HEK293 (cell line): ENCODE data around the gene PM20D1.

Source experiments
- CTCF ChIA-PET: fragments of 350-600 bp; formaldehyde crosslinking; extraction: SDS; loops from one replicate; lab custom pipeline; 2021; ENCODE audit warnings: antibody characterized with exemption; lab: Yijun Ruan, JAX
- POLR2A ChIA-PET: fragments of 300-600 bp; formaldehyde crosslinking; extraction: SDS; loops from one replicate; lab custom pipeline; 2020; ENCODE audit warnings: antibody characterized with exemption, inconsistent platforms; lab: Yijun Ruan, JAX
- H3K27ac ChIP-seq: fragments of 200-500 bp; sonication (Bioruptor generic); 2 replicates; pipeline ENCODE4 v1.5.1; 2014; ENCODE audit warnings: low read depth, low read length, control low read depth, inconsistent platforms; ENCODE audit errors: extremely low read depth
- H3K36me3 ChIP-seq, 2 experiments: fragments of 200-500 bp in 1 of 2; sonication (Bioruptor generic) in 1 of 2; 1 replicate in 1 of 2; 2 replicates in 1 of 2; pipeline ENCODE4 v1.5.1; 2014 to 2017; ENCODE audit warnings: inconsistent platforms in 2 of 2, low read length in 2 of 2; ENCODE audit not compliant: control insufficient read depth in 2 of 2, insufficient read depth in 1 of 2
- H3K4me1 ChIP-seq: fragments of 200-500 bp; sonication (Bioruptor generic); 2 replicates; pipeline ENCODE4 v1.5.1; 2014; ENCODE audit warnings: mild to moderate bottlenecking, low read length, inconsistent platforms; ENCODE audit not compliant: control insufficient read depth, insufficient read depth
- H3K4me3 ChIP-seq: 2 replicates; pipeline ENCODE4 v1.5.1; 2011; ENCODE audit warnings: low read depth, mild to moderate bottlenecking, control low read depth, low read length, moderate library complexity
- H3K9me3 ChIP-seq: fragments of 200-500 bp; sonication (Bioruptor generic); 2 replicates; pipeline ENCODE4 v1.5.1; 2014; ENCODE audit warnings: low read depth, low read length, inconsistent platforms; ENCODE audit not compliant: control insufficient read depth, insufficient read depth
- BCL6B ChIP-seq: fragments of 450-650 bp; formaldehyde crosslinking; IDR thresholded peaks from 2 replicates; pipeline ENCODE4 v1.5.1; 2017; ENCODE audit warnings: missing biosample characterization, missing genetic modification characterization
- PRDM4 ChIP-seq: fragments of 450-650 bp; formaldehyde crosslinking; IDR thresholded peaks from 2 replicates; pipeline ENCODE4 v1.5.1; 2017; ENCODE audit warnings: missing biosample characterization, missing genetic modification characterization
- REPIN1 ChIP-seq: fragments of 450-650 bp; formaldehyde crosslinking; IDR thresholded peaks from 2 replicates; pipeline ENCODE4 v1.5.1; 2017; ENCODE audit warnings: missing biosample characterization, missing genetic modification characterization, low read depth
- ZFP37 ChIP-seq: fragments of 450-650 bp; formaldehyde crosslinking; IDR thresholded peaks from 2 replicates; pipeline ENCODE4 v1.5.1; 2016; ENCODE audit warnings: missing biosample characterization, missing genetic modification characterization
- ZNF133 ChIP-seq: fragments of 450-650 bp; formaldehyde crosslinking; IDR thresholded peaks from 2 replicates; pipeline ENCODE4 v1.5.1; 2016; ENCODE audit warnings: missing biosample characterization, missing genetic modification characterization
- ZNF155 ChIP-seq: fragments of 450-650 bp; formaldehyde crosslinking; IDR thresholded peaks from 2 replicates; pipeline ENCODE4 v1.5.1; 2016; ENCODE audit warnings: missing biosample characterization, missing genetic modification characterization
- ZNF184 ChIP-seq: fragments of 450-650 bp; IDR thresholded peaks from 2 replicates; pipeline ENCODE4 v1.5.1; 2018; ENCODE audit warnings: missing biosample characterization, mild to moderate bottlenecking, missing genetic modification characterization
- ZNF221 ChIP-seq: fragments of 450-650 bp; formaldehyde crosslinking; IDR thresholded peaks from 2 replicates; pipeline ENCODE4 v1.5.1; 2017; ENCODE audit warnings: missing biosample characterization, missing genetic modification characterization, borderline replicate concordance
- ZNF223 ChIP-seq: fragments of 450-650 bp; formaldehyde crosslinking; IDR thresholded peaks from 2 replicates; pipeline ENCODE4 v1.5.1; 2016; ENCODE audit warnings: missing biosample characterization, missing genetic modification characterization
- ZNF280D ChIP-seq: fragments of 450-650 bp; formaldehyde crosslinking; IDR thresholded peaks from 2 replicates; pipeline ENCODE4 v1.5.1; 2016; ENCODE audit warnings: missing biosample characterization, missing genetic modification characterization
- ZNF473 ChIP-seq: fragments of 450-650 bp; formaldehyde crosslinking; IDR thresholded peaks from 2 replicates; pipeline ENCODE4 v1.5.1; 2017; ENCODE audit warnings: missing biosample characterization, missing genetic modification characterization
- ZNF544 ChIP-seq: fragments of 450-650 bp; formaldehyde crosslinking; IDR thresholded peaks from 2 replicates; pipeline ENCODE4 v1.5.0; 2017; ENCODE audit warnings: missing biosample characterization, missing genetic modification characterization
- ZNF701 ChIP-seq: fragments of 450-650 bp; formaldehyde crosslinking; IDR thresholded peaks from 2 replicates; pipeline ENCODE4 v1.5.1; 2016; ENCODE audit warnings: missing biosample characterization, missing genetic modification characterization
- ZNF704 ChIP-seq: fragments of 450-650 bp; formaldehyde crosslinking; IDR thresholded peaks from 2 replicates; pipeline ENCODE4 v1.5.1; 2016; ENCODE audit warnings: missing biosample characterization, missing genetic modification characterization
- ZNF777 ChIP-seq: fragments of 450-650 bp; formaldehyde crosslinking; IDR thresholded peaks from 2 replicates; pipeline ENCODE4 v1.5.1; 2017; ENCODE audit warnings: missing biosample characterization, missing genetic modification characterization, borderline replicate concordance
- ZSCAN30 ChIP-seq: fragments of 450-650 bp; IDR thresholded peaks from 2 replicates; pipeline ENCODE4 v1.5.1; 2018; ENCODE audit warnings: missing biosample characterization, mild to moderate bottlenecking, missing genetic modification characterization, moderate library complexity

Gene PM20D1

GRCh38 chr1:205787287-205787916 is 62.5 kb downstream of the PM20D1 start (continued):
- no peak for TF ChIP-seq ZNF280D (tag by site-specific recombination)
- no peak for TF ChIP-seq ZNF704 (tag by site-specific recombination)
- TF ChIP-seq, all 188 proteins: peak for 0

GRCh38 chr1:205786601-205787000 is 63.3 kb downstream of the PM20D1 start:
- Histone ChIP-seq H3K4me3 (no peak overlapping the region), H3K27ac (no peak overlapping the region), H3K9me3 (no peaks in the 10 kb centered on the region), H3K36me3 (peaks cover 0 to 20% of the 10 kb centered on the region in 2 experiments; a peak in 1 of 3 replicates)
- ChIA-PET POLR2A (interaction anchor here (1.7 kb wide), 1 partner anchor 10 kb away, joined by 5 read pairs; no protein-coding TSS in a partner anchor), CTCF (interaction anchor here (0.6 to 9.4 kb wide), 5 partner anchors 69 to 746 kb away, joined by 3 to 155 read pairs (median 3); no protein-coding TSS in a partner anchor)
- TF ChIP-seq ZNF701 (no peak), ZNF133 (tag by site-specific recombination) (no peak), REPIN1 (tag by site-specific recombination) (no peak), ZNF155 (tag by site-specific recombination) (no peak), ZSCAN30 (tag by site-specific recombination) (no peak), PRDM4 (no peak), ZNF223 (tag by site-specific recombination) (no peak), ZNF221 (tag by site-specific recombination) (no peak), ZNF184 (tag by site-specific recombination) (no peak), ZNF544 (tag by site-specific recombination) (no peak), ZNF473 (tag by site-specific recombination) (no peak), ZFP37 (tag by site-specific recombination) (no peak), BCL6B (tag by site-specific recombination) (no peak), ZNF280D (tag by site-specific recombination) (no peak), ZNF777 (tag by site-specific recombination) (no peak)
- TF ChIP-seq, all 188 proteins: peak for 0
- 0 out of 2 replicates have a peak, but pooled peaks cover 4% of the 10 kb centered on the region for H3K4me1 ChIP-seq
